ENCODE results near the gene PLEK2. TPM values are rescaled to one million over a fixed set of nuclear protein-coding genes. Genes with fewer than 3 reads are reported as not detected.
"Not testable (repeated sequence)": the region's sequence is repeated elsewhere in the genome, so short reads cannot be mapped to it uniquely, and the experiment has no call there.

Gene PLEK2
- polyA plus RNA-seq, 1 donor from 2014 or later: not detected

DNA sequence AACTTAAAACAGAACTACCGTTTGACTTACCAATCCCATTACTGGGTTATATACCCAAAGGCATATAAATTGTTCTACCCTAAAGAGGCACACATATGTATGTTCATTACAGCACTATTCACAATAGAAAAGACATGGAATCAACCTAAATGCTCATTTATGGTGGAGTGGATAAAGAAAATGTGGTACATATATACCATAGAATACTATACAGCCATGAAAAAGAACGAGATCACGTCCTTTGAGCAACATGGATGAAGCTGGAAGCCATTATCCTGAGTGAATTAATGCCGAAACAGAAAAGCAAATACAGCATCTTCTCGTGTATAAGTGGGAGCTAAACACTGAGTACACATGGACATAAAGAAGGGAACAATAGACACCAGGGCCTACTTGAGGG lies 44.8 kb upstream of the PLEK2 start:
- TF ChIP-seq POLR2AphosphoS5 (IDR thresholded peaks at IDR 0.05): no peak
- TF ChIP-seq RAD21 (conservative IDR thresholded peaks at IDR 0.05): no peak
- Histone ChIP-seq H3F3A (ENCODE audit: insufficient read depth, low read length, poor library complexity, severe bottlenecking) (no peaks in the 10 kb centered on the region), H3K27me3 (ENCODE audit: insufficient read depth, low read depth, low read length) (no peaks in the 10 kb centered on the region), H4K20me1 (ENCODE audit: insufficient read depth) (no peaks in the 10 kb centered on the region), H3K27ac (ENCODE audit: low read length) (no peak overlapping the region), H3K36me3 (ENCODE audit: insufficient read depth, low read length) (no peaks in the 10 kb centered on the region), H2AFZ (ENCODE audit: low read depth, low read length) (no peak overlapping the region), H3K79me2 (replicated peaks; ENCODE audit: insufficient read depth, low read length) (no peaks in the 10 kb centered on the region), H3K9me2 (ENCODE audit: insufficient read depth, low read length) (no peaks in the 10 kb centered on the region), H3K4me2 (ENCODE audit: low read length) (no peak overlapping the region), H3K4me3 (ENCODE audit: low read length) (no peak overlapping the region), H3K9ac (ENCODE audit: low read length) (no peak overlapping the region), H3K9me3 (ENCODE audit: low read length) (no peaks in the 10 kb centered on the region)

DNA sequence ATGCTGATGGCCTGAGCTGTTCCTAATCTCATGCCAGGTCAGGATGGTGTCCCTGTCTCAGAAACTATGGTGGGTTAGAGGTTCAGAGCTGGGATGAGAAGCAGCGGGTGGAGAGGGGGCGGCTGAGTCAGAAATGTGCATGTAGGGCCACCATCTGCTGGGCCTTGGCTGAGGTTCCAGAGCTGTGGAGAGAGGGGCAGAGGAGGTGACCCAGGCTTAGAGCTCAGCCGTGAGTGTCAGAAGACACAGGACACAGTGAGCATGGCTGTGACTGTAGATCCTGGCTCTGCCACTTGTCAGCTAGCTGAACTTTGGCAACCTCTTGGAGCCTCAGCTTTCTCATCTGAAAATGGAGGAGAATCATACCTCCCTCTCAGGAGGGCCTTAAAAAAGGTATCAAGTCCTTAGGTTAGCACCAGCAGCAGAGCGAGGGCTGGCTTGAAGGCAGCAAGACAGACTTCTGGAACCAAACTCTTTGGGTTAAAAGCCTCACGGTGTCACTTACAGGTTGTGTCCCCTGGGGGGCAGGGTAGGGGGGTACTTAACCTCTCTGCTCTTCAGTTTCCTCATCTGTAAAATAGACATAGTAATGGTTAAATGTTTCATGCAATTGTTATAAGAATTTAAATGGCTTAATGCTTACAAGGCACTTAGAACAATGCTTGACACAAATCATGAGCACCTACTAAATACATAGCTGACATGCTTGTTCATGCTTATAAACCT lies 41.8 kb upstream of the PLEK2 start:
- TF ChIP-seq, protein P1, sequence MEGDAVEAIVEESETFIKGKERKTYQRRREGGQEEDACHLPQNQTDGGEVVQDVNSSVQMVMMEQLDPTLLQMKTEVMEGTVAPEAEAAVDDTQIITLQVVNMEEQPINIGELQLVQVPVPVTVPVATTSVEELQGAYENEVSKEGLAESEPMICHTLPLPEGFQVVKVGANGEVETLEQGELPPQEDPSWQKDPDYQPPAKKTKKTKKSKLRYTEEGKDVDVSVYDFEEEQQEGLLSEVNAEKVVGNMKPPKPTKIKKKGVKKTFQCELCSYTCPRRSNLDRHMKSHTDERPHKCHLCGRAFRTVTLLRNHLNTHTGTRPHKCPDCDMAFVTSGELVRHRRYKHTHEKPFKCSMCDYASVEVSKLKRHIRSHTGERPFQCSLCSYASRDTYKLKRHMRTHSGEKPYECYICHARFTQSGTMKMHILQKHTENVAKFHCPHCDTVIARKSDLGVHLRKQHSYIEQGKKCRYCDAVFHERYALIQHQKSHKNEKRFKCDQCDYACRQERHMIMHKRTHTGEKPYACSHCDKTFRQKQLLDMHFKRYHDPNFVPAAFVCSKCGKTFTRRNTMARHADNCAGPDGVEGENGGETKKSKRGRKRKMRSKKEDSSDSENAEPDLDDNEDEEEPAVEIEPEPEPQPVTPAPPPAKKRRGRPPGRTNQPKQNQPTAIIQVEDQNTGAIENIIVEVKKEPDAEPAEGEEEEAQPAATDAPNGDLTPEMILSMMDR (IDR thresholded peaks at IDR 0.05; ENCODE audit: poor library complexity, severe bottlenecking): no peak
- TF ChIP-seq SMC3 (conservative IDR thresholded peaks at IDR 0.05; ENCODE audit: poor library complexity): no peak
- TF ChIP-seq RAD21 (conservative IDR thresholded peaks at IDR 0.05): no peak
- TF ChIP-seq EP300 (conservative IDR thresholded peaks at IDR 0.05; ENCODE audit: poor library complexity, severe bottlenecking): no peak
- no peak for TF ChIP-seq EZH2 (IDR thresholded peaks at IDR 0.05; ENCODE audit: borderline replicate concordance, insufficient read depth, low read length, poor library complexity, severe bottlenecking)
- H3K9me3 ChIP-seq (ENCODE audit: low read length): no peaks in the 10 kb centered on the region
- H4K20me1 ChIP-seq (ENCODE audit: insufficient read depth): no peaks in the 10 kb centered on the region
- H3K4me2 ChIP-seq (ENCODE audit: low read length): no peak overlapping the region
- no peak overlapping the region for H3K27ac ChIP-seq (ENCODE audit: low read length)
- no peak overlapping the region for H3K4me3 ChIP-seq (ENCODE audit: low read length)
- no peaks in the 10 kb centered on the region for H3K36me3 ChIP-seq (ENCODE audit: insufficient read depth, low read length)
- no peaks in the 10 kb centered on the region for H3K79me2 ChIP-seq (replicated peaks; ENCODE audit: insufficient read depth, low read length)
- no peak overlapping the region for H2AFZ ChIP-seq (ENCODE audit: low read depth, low read length)
- H3K9ac ChIP-seq (ENCODE audit: low read length): no peak overlapping the region
- no peaks in the 10 kb centered on the region for H3K9me2 ChIP-seq (ENCODE audit: insufficient read depth, low read length)
- no peaks in the 10 kb centered on the region for H3K27me3 ChIP-seq (ENCODE audit: insufficient read depth, low read depth, low read length)
- H3F3A ChIP-seq (ENCODE audit: insufficient read depth, low read length, poor library complexity, severe bottlenecking): no peaks in the 10 kb centered on the region

DNA sequence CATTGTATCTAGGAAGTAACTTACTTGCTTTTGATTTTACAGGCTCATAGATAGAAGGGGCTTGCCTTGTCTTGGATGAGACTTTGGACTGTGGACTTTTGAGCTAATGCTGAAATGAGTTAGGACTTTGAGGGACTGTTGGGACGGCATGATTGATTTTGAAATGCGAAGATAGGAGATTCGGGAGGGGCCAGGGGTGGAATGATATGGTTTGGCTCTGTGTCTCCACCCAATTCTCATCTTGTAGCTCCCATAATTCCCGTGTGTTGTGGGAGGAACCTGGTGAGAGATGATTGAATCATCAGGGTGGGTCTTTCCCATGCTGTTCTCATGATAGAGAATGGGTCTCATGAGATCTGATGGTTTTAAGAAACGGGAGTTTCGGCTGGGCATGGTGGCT lies 39.7 kb upstream of the PLEK2 start:
- H4K20me1 ChIP-seq (ENCODE audit: insufficient read depth); H3K4me2 ChIP-seq (ENCODE audit: low read length); H3K9me2 ChIP-seq (ENCODE audit: insufficient read depth, low read length); H3K9ac ChIP-seq (ENCODE audit: low read length); H3K4me3 ChIP-seq (ENCODE audit: low read length); H3K27me3 ChIP-seq (ENCODE audit: insufficient read depth, low read depth, low read length); H3K9me3 ChIP-seq (ENCODE audit: low read length); H2AFZ ChIP-seq (ENCODE audit: low read depth, low read length); H3K36me3 ChIP-seq (ENCODE audit: insufficient read depth, low read length); H3K27ac ChIP-seq (ENCODE audit: low read length); H3K79me2 ChIP-seq (replicated peaks; ENCODE audit: insufficient read depth, low read length); H3F3A ChIP-seq (ENCODE audit: insufficient read depth, low read length, poor library complexity, severe bottlenecking): not testable (repeated sequence)

DNA sequence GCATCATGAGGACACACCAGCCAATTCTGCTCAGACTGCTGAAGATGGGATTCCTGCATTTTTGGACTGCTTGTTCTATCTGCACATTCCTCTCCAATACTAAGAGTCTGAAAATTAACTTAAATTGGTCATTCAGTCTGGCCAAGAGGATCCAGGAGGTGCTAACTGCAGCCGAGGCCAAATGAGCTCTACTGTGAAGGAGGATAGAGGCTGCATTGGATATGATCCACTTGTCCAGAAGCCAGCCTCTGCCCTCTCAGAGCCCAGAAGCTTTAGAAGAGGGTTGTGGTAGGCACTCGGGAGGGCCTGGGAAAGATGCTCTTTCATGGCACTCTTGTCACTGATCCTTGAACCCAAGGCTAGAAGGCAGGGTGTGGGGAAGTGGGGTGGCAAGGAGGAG lies 37.1 kb upstream of the PLEK2 start:
- no peaks in the 10 kb centered on the region for H3K9me3 ChIP-seq (ENCODE audit: low read length)
- H3K36me3 ChIP-seq (ENCODE audit: insufficient read depth, low read length): no peaks in the 10 kb centered on the region
- no peak overlapping the region for H2AFZ ChIP-seq (ENCODE audit: low read depth, low read length)
- H3K79me2 ChIP-seq (replicated peaks; ENCODE audit: insufficient read depth, low read length): no peaks in the 10 kb centered on the region
- no peak overlapping the region for H3K9ac ChIP-seq (ENCODE audit: low read length)
- no peaks in the 10 kb centered on the region for H3K27me3 ChIP-seq (ENCODE audit: insufficient read depth, low read depth, low read length)
- no peaks in the 10 kb centered on the region for H4K20me1 ChIP-seq (ENCODE audit: insufficient read depth)
- H3K27ac ChIP-seq (ENCODE audit: low read length): no peak overlapping the region
- H3F3A ChIP-seq (ENCODE audit: insufficient read depth, low read length, poor library complexity, severe bottlenecking): no peaks in the 10 kb centered on the region
- no peak overlapping the region for H3K4me3 ChIP-seq (ENCODE audit: low read length)
- H3K4me2 ChIP-seq (ENCODE audit: low read length): no peak overlapping the region
- no peak for TF ChIP-seq TAF1 (IDR thresholded peaks at IDR 0.05; ENCODE audit: low read depth)
- TF ChIP-seq, protein P2, sequence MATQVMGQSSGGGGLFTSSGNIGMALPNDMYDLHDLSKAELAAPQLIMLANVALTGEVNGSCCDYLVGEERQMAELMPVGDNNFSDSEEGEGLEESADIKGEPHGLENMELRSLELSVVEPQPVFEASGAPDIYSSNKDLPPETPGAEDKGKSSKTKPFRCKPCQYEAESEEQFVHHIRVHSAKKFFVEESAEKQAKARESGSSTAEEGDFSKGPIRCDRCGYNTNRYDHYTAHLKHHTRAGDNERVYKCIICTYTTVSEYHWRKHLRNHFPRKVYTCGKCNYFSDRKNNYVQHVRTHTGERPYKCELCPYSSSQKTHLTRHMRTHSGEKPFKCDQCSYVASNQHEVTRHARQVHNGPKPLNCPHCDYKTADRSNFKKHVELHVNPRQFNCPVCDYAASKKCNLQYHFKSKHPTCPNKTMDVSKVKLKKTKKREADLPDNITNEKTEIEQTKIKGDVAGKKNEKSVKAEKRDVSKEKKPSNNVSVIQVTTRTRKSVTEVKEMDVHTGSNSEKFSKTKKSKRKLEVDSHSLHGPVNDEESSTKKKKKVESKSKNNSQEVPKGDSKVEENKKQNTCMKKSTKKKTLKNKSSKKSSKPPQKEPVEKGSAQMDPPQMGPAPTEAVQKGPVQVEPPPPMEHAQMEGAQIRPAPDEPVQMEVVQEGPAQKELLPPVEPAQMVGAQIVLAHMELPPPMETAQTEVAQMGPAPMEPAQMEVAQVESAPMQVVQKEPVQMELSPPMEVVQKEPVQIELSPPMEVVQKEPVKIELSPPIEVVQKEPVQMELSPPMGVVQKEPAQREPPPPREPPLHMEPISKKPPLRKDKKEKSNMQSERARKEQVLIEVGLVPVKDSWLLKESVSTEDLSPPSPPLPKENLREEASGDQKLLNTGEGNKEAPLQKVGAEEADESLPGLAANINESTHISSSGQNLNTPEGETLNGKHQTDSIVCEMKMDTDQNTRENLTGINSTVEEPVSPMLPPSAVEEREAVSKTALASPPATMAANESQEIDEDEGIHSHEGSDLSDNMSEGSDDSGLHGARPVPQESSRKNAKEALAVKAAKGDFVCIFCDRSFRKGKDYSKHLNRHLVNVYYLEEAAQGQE (IDR thresholded peaks at IDR 0.05; ENCODE audit: borderline replicate concordance): no peak
- TF ChIP-seq EZH2 (IDR thresholded peaks at IDR 0.05; ENCODE audit: borderline replicate concordance, insufficient read depth, low read length, poor library complexity, severe bottlenecking): no peak
- TF ChIP-seq, protein P1 (IDR thresholded peaks at IDR 0.05; ENCODE audit: poor library complexity, severe bottlenecking): no peak
- TF ChIP-seq EP300 (conservative IDR thresholded peaks at IDR 0.05; ENCODE audit: poor library complexity, severe bottlenecking): no peak
- TF ChIP-seq MXI1 (conservative IDR thresholded peaks at IDR 0.05; ENCODE audit: poor library complexity, severe bottlenecking): no peak
- TF ChIP-seq SMC3 (conservative IDR thresholded peaks at IDR 0.05; ENCODE audit: poor library complexity): no peak
- no peak for TF ChIP-seq RAD21 (conservative IDR thresholded peaks at IDR 0.05)
- TF ChIP-seq POLR2AphosphoS5 (IDR thresholded peaks at IDR 0.05): no peak
- no peaks in the 10 kb centered on the region for H3K9me2 ChIP-seq (ENCODE audit: insufficient read depth, low read length)
